Aorta (tissue), 5 donors: ENCODE measurements around the gene SLC4A8. TPM values are rescaled to one million over a fixed set of nuclear protein-coding genes. Genes with fewer than 3 reads are reported as not detected.
A peak's percentile ranks its signal among the peaks of the same experiment; 100 is the strongest.

Experiments used
- ATAC-seq: fragments of 200-7000 bp; cut with Tn5 transposase; one replicate; pipeline ENCODE4 v1.9.1; 2022; ENCODE audit warnings: moderate library complexity; ENCODE audit not compliant: low FRiP score
- DNase-seq, 2 donors: peaks; one replicate each; pipeline ENCODE4 v3.0.0-alpha.2; 2020
- H3K27ac ChIP-seq, 2 donors: one replicate each; pipeline ENCODE4 v1.5.1; 2013; ENCODE audit warnings: low read length in 2 of 2, mild to moderate bottlenecking in 2 of 2, moderate library complexity in 2 of 2, control low read depth in 1 of 2, inconsistent platforms in 1 of 2, low read depth in 1 of 2
- H3K27me3 ChIP-seq, 2 donors: one replicate each; pipeline ENCODE4 v1.6.1; 2013; ENCODE audit warnings: control low read depth in 1 of 2, low read length in 1 of 2, mild to moderate bottlenecking in 1 of 2, moderate library complexity in 1 of 2; ENCODE audit not compliant: insufficient read depth in 2 of 2, control insufficient read depth in 1 of 2
- H3K36me3 ChIP-seq, 2 donors: one replicate each; pipeline ENCODE4 v1.6.1; 2013; ENCODE audit warnings: control low read depth in 1 of 2, low read length in 1 of 2, mild to moderate bottlenecking in 1 of 2; ENCODE audit not compliant: insufficient read depth in 2 of 2, control insufficient read depth in 1 of 2
- H3K4me1 ChIP-seq, 2 donors: one replicate each; pipeline ENCODE4 v1.6.1; 2013; ENCODE audit warnings: low read length in 2 of 2, control low read depth in 1 of 2, mild to moderate bottlenecking in 1 of 2, moderate library complexity in 1 of 2; ENCODE audit not compliant: insufficient read depth in 2 of 2, control insufficient read depth in 1 of 2
- H3K4me3 ChIP-seq, 2 donors: one replicate each; pipeline ENCODE4 v1.5.1; 2013; ENCODE audit warnings: low read length in 2 of 2, control low read depth in 1 of 2, mild to moderate bottlenecking in 1 of 2
- H3K9me3 ChIP-seq: one replicate; pipeline ENCODE4 v1.6.1; 2013; ENCODE audit warnings: mild to moderate bottlenecking, low read length; ENCODE audit not compliant: control insufficient read depth
- WGBS, 2 donors: extraction: QIAGEN DNeasy Blood & Tissue Kit; methylation state at CpG; one replicate each; pipeline ENCODE4 v1.1.7; 2013; 5-methylcytosine and 5-hydroxymethylcytosine counted together
- intact Hi-C, 2 donors: fragments of 100-400 bp; cut with DNase I; formaldehyde crosslinking; loops; one replicate each; pipeline versions ENCODE4 v1.14.2 to v1.15.0; 2022
- polyA plus RNA-seq, 2 donors: library from polyadenylated mRNA; stranded (reverse); fragments of 200-250 nt; gene quantifications; one replicate each; pipeline ENCODE4 v1.2.3, GENCODE V29; 2013
- total RNA-seq, 2 donors: library from RNA; stranded (reverse); fragmentation: NEBNext Ultra II Directional; extraction: Animal tissue kit (Norgen Biotek cat#: 25700); gene quantifications; one replicate each; pipeline ENCODE4 v1.2.1, GENCODE V29; 2021
- donor health status: healthy with polysubstance abuse.
- donor health status: Bipolar disorder and iron deficiency.
- donor health status: DM: no; HTN: no; CAD: no.
- donor health status: DM: no; HTN: no; CAD: no.
- donor health status: DM: yes; HTN: yes; CAD: no.

Gene SLC4A8
- total and polyA plus RNA-seq, 4 donors = 0.36 to 6.1 (median 2.3) TPM

DNA sequence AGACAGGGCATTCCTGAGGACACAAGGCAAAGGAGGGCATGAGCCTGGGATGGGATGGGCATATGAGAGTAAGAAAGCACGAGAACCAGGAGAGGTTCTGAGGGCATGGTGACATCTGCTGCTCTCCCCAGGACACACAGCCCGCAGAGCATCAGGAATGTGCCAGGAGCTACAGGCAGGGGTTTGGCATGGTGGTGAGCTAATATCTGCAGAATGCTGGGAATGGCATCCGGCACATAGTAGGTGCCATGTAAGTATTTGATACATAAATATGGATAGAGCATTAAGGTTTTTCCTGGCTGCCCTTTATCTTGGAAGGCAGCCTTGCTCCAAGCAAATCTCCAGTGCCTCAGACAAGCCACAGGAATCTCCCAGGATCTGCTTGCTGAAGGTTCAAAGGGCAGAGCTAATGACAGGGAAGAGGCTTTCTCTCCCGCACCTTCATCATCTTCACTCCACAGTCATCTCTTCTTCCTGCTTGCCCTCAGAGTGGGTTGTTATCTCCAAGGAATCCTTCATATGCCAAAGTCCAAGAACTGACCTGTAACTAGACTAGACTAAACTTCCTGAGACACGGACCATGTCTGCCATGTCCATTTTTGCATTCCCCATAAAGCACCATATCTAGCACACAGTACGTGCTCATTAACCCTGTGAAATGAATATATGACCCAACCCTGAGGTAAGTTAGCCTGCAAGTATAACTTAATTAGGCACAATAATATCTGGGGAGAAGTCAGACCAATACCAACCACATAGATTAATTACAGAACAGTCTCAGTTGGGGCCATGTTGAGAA is 104.4 kb downstream of the SLC4A8 start:
- 66 to 69% methylated on average over 6 of the region's 6 CpGs for WGBS, 2 donors
- intact Hi-C loops = no loop called here
- no peaks in the 10 kb centered on the region for H3K9me3 ChIP-seq

DNA sequence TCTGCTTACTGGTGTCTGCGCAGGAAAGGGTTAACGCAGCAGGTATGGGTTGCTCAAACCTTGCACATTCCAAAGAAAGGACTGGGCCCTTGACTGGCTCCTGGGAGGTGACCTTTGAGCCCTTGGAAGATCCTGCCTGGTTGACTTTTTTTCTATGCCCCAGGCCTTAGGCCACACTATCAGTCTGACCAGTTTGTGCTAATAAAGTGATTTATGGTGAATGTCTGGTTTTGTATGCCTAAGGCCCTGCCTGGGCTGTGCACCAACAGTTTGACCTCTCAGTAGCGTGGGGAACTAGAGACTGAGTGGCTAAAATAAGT is 105.0 kb downstream of the SLC4A8 start:
- Histone ChIP-seq H3K36me3 (no peaks in the 10 kb centered on the region), H3K27ac (no peak overlapping the region), H3K27me3 (no peaks in the 10 kb centered on the region), H3K4me1 (no peaks in the 10 kb centered on the region), H3K9me3 (no peaks in the 10 kb centered on the region), H3K4me3 (no peak overlapping the region)
- intact Hi-C loops = no loop called here
- no peak for DNase-seq
- whole genome bisulfite sequencing, 2 donors = 85 to 86% methylated on average over 3 of the region's 3 CpGs
- no peak for ATAC-seq

More for the DNA sequence above, 104.4 kb downstream of the SLC4A8 start:
- no peak for ATAC-seq
- Histone ChIP-seq H3K4me1 (no peaks in the 10 kb centered on the region), H3K4me3 (no peak overlapping the region), H3K27ac (no peak overlapping the region), H3K27me3 (no peaks in the 10 kb centered on the region), H3K36me3 (no peaks in the 10 kb centered on the region)
- DNase-seq = no peak

DNA sequence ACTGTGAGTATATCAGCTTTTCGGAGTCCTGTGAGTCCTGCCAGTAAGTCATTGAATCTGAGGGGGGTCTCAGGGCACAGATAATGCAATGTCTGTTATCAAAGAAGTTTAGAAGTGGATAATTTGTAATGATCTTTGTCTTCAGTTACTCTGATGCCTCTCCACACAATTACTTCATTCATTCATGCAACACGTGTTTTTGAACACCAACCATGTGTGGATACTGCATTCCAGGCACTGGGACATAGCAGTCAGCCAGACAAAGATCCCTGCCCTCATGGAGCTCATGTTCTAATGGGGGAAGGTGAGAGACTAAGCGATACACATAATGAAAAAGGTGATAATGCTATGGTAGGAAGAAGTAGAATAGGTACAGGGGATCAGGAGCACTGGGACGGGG is 105.6 kb downstream of the SLC4A8 start:
- Histone ChIP-seq H3K4me3 (no peak overlapping the region), H3K9me3 (no peaks in the 10 kb centered on the region), H3K36me3 (no peaks in the 10 kb centered on the region), H3K27ac (no peak overlapping the region), H3K4me1 (no peaks in the 10 kb centered on the region), H3K27me3 (no peaks in the 10 kb centered on the region)
- intact Hi-C loops = loop anchor here in 1 of 2 donors (5.0 to 10.0 kb wide), 2 partner anchors 108 to 285 kb away; partner anchors contain the start of gene SLC4A8
- DNase-seq (no peak), ATAC-seq (no peak)
- 91% methylated on average over 4 of the region's 4 CpGs for WGBS, 2 donors

- no peaks in the 10 kb centered on the region for H3K9me3 ChIP-seq
- H3K4me3 ChIP-seq = no peak overlapping the region
- H3K36me3 ChIP-seq = no peaks in the 10 kb centered on the region
- no peaks in the 10 kb centered on the region for H3K4me1 ChIP-seq
- ATAC-seq (no peak), DNase-seq (no peak)
- whole genome bisulfite sequencing, 2 donors = 58 to 62% methylated on average over 11 of the region's 11 CpGs
- intact Hi-C loops = loop anchor here in 1 of 2 donors (5.0 to 10.0 kb wide), 2 partner anchors 109 to 283 kb away; partner anchors contain the start of gene SLC4A8
- H3K27ac ChIP-seq = no peak overlapping the region
- H3K27me3 ChIP-seq = no peaks in the 10 kb centered on the region
Measured at GRCh38 chr12:51531284-51531977, 106.8 kb downstream of the SLC4A8 start.

- Histone ChIP-seq H3K4me1 (no peaks in the 10 kb centered on the region), H3K27me3 (peaks cover 0 to 2% of the 10 kb centered on the region in 2 donors), H3K9me3 (no peaks in the 10 kb centered on the region), H3K4me3 (no peak overlapping the region), H3K36me3 (no peaks in the 10 kb centered on the region), H3K27ac (no peak overlapping the region)
- 2 to 4% methylated on average over 11 of the region's 11 CpGs for WGBS, 2 donors
- ATAC-seq (peak; percentile 84), DNase-seq (peak in 1 of 2 donors; percentile 77)
- intact Hi-C loops = loop anchor here in 1 of 2 donors (5.0 to 10.0 kb wide), 2 partner anchors 110 to 283 kb away; partner anchors contain the start of gene SLC4A8
Measured at GRCh38 chr12:51531978-51532497, 107.4 kb downstream of the SLC4A8 start.

DNA sequence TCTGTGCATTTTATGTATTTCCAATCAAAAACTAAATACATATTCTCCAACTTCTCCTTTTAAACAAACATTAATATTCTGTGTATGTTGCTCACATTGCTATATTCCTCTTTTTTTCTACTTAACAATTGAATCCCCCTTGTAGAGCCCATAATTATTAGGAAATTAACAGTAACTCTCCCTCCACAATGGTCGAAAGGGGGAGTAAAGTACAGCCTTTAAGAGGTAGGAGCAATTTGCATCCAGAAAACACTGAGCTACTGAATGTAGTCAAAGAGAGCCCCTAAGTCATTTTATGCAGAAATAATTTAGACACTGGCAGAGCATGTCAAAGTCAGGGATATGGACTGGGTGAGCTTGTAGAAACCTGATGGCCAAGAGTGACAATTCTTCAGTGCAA is 109.2 kb downstream of the SLC4A8 start:
- no peaks in the 10 kb centered on the region for H3K36me3 ChIP-seq
- H3K4me1 ChIP-seq = no peaks in the 10 kb centered on the region
- intact Hi-C loops = loop anchor here in 1 of 2 donors (5.0 to 10.0 kb wide), 2 partner anchors 111 to 281 kb away; partner anchors contain the start of gene SLC4A8
- H3K27ac ChIP-seq = no peak overlapping the region
- WGBS, 2 donors = 21 to 23% methylated on average over 1 of the region's 1 CpG
- DNase-seq = no peak
- no peak for ATAC-seq
- H3K27me3 ChIP-seq = peaks cover 0 to 2% of the 10 kb centered on the region in 2 donors
- no peaks in the 10 kb centered on the region for H3K9me3 ChIP-seq
- no peak overlapping the region for H3K4me3 ChIP-seq

GRCh38 chr12:51534216-51535074 is 109.8 kb downstream of the SLC4A8 start:
- Histone ChIP-seq H3K4me1 (no peaks in the 10 kb centered on the region), H3K36me3 (no peaks in the 10 kb centered on the region), H3K27me3 (peaks cover 0 to 2% of the 10 kb centered on the region in 2 donors), H3K27ac (no peak overlapping the region), H3K4me3 (no peak overlapping the region), H3K9me3 (no peaks in the 10 kb centered on the region)
- 58 to 59% methylated on average over 16 to 17 of the region's 17 CpGs for WGBS, 2 donors
- intact Hi-C loops = loop anchor here in 1 of 2 donors (5.0 to 10.0 kb wide), 2 partner anchors 112 to 280 kb away; partner anchors contain the start of gene SLC4A8
- ATAC-seq (no peak), DNase-seq (no peak)

DNA sequence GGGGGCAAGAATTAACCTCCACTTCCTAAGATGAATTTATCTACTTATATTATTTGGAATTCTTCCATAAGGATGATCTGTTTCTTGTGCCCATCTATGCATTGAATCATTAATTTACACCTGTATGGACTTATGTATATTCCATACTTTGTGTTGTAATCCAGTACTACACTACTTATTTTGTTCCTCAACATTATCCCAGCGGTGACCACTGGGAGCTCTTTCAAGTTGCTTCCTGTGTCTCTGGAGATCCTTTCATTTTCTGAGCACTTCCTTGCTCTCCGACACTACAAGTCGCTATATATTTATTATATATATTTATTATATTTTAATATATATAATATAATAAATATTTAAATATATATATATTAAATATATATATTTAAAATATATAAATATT is 111.5 kb downstream of the SLC4A8 start:
- intact Hi-C loops = loop anchor here in 1 of 2 donors (10.0 kb wide), 1 partner anchor 279 kb away; a partner anchor contains a TSS
- 89 to 91% methylated on average over 3 of the region's 3 CpGs for WGBS, 2 donors
- no peaks in the 10 kb centered on the region for H3K36me3 ChIP-seq
- H3K27ac ChIP-seq = no peak overlapping the region
- H3K4me1 ChIP-seq = no peaks in the 10 kb centered on the region
- no peak overlapping the region for H3K4me3 ChIP-seq
- H3K9me3 ChIP-seq = no peaks in the 10 kb centered on the region
- no peak for ATAC-seq
- DNase-seq = no peak
- peaks cover 0 to 2% of the 10 kb centered on the region in 2 donors for H3K27me3 ChIP-seq
